CD4-positive, alpha-beta memory T cell (primary cell): Measurements from ENCODE around the gene PLCL1. TPM values are rescaled to one million over a fixed set of nuclear protein-coding genes. Genes with fewer than 3 reads are reported as not detected.

Source experiments
- CTCF ChIA-PET: fragments of 350-600 bp; sonication (Branson Sonifier 250); formaldehyde crosslinking; loops from one replicate; lab custom pipeline; 2021; ENCODE audit warnings: inconsistent platforms; ENCODE audit not compliant: partially characterized antibody; lab: Charles Lee
- POLR2A ChIA-PET: fragments of 350-600 bp; sonication (Branson Sonifier 250); formaldehyde crosslinking; loops from one replicate; lab custom pipeline; 2021; ENCODE audit not compliant: partially characterized antibody; lab: Charles Lee
- DNase-seq, 5 donors: peaks; one replicate each; pipeline versions ENCODE4 v3.0.0 to v3.0.0-alpha.2; 2020 to 2022; ENCODE audit warnings: mixed read lengths in 1 of 5
- H3K27ac ChIP-seq: one replicate; pipeline ENCODE4 v1.7.0; 2013; ENCODE audit warnings: low read depth, low read length
- H3K27me3 ChIP-seq: 2 replicates; pipeline ENCODE4 v1.7.0; 2013; ENCODE audit warnings: mild to moderate bottlenecking, low read length, moderate library complexity; ENCODE audit not compliant: insufficient read depth
- H3K36me3 ChIP-seq: 2 replicates; pipeline ENCODE4 v1.7.0; 2013; ENCODE audit warnings: mild to moderate bottlenecking, low read length, moderate library complexity; ENCODE audit not compliant: insufficient read depth
- H3K4me1 ChIP-seq: 2 replicates; pipeline ENCODE4 v1.7.0; 2013; ENCODE audit warnings: mild to moderate bottlenecking, low read length, moderate library complexity; ENCODE audit not compliant: insufficient read depth
- H3K4me3 ChIP-seq, 2 donors: one replicate each; pipeline ENCODE4 v1.7.0; 2013; ENCODE audit warnings: low read length in 2 of 2, mild to moderate bottlenecking in 1 of 2
- H3K9me3 ChIP-seq, 2 donors: one replicate each; pipeline ENCODE4 v1.7.0; 2013; ENCODE audit warnings: low read length in 2 of 2, control low read depth in 1 of 2; ENCODE audit not compliant: control insufficient read depth in 1 of 2
- H3K27ac Mint-ChIP-seq, 7 donors: one replicate each; pipeline ENCODE4 v1.8.0; 2020 to 2021; ENCODE audit warnings: mixed read lengths in 7 of 7, mild to moderate bottlenecking in 6 of 7, inconsistent platforms in 3 of 7, moderate library complexity in 3 of 7
- H3K27me3 Mint-ChIP-seq, 2 donors: one replicate each; pipeline ENCODE4 v1.8.0; 2020 to 2021; ENCODE audit warnings: mixed read lengths in 2 of 2
- H3K36me3 Mint-ChIP-seq, 2 donors: one replicate each; pipeline ENCODE4 v1.8.0; 2020 to 2021; ENCODE audit warnings: mixed read lengths in 2 of 2, inconsistent platforms in 1 of 2, mild to moderate bottlenecking in 1 of 2
- H3K4me1 Mint-ChIP-seq, 4 donors: one replicate each; pipeline ENCODE4 v1.8.0; 2020 to 2021; ENCODE audit warnings: mixed read lengths in 4 of 4, mild to moderate bottlenecking in 1 of 4
- H3K4me3 Mint-ChIP-seq, 8 donors: one replicate each; pipeline ENCODE4 v1.8.0; 2020 to 2021; ENCODE audit warnings: mixed read lengths in 8 of 8, mild to moderate bottlenecking in 7 of 8, moderate library complexity in 6 of 8, inconsistent platforms in 3 of 8
- H3K9me3 Mint-ChIP-seq, 8 donors: one replicate each; pipeline ENCODE4 v1.8.0; 2020 to 2021; ENCODE audit warnings: mixed read lengths in 8 of 8, mild to moderate bottlenecking in 5 of 8, inconsistent platforms in 3 of 8, moderate library complexity in 1 of 8
- intact Hi-C: fragments of 100-400 bp; cut with micrococcal nuclease; formaldehyde crosslinking; loops from one replicate; pipeline ENCODE4 v1.15.1; 2023
- polyA plus RNA-seq, 2 donors: library from polyadenylated mRNA; unstranded; fragments of 300-500 nt; fragmentation: Illumina TruSeq; gene quantifications; one replicate each; pipeline ENCODE4 v1.2.3, GENCODE V29; 2021
- total RNA-seq, 2 experiments: library from RNA; stranded (reverse); gene quantifications; one replicate each; pipeline ENCODE4 v1.2.3, GENCODE V29; 2021

The PLCL1 gene
- total and polyA plus RNA-seq, 4 experiments from 2014 or later: 5.5 to 17.6 (median 12.4) TPM

DNA sequence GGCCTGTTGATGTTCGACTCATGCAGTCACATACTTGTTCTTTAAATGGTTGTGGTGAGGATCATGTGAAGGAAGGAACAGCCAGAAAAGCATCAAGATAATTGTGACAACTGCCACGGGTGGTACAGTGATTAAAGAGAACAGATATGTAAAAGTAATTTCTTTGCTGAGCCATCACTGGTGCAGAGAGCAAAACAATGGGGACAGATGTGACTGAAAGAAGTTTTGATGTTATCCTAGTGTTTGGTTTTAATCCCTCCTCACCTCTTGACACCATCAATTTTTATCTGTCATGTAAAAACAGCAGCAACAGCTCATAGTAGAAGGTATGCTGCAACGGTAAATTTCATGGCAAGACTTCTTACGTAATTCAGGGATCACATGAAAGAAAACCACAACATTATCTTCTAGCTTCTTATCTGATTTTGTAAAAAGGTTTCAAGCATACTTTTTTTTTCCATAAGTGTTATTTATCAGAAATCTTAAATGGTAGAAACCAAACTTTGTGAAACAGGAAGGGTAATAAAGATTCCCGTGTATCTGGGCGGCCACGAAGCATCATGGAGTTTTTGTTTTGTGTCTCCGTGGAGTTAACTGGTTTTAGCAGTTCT, 65.2 kb downstream of the PLCL1 start:
- Mint-ChIP-seq H3K9me3 (no peaks in the 10 kb centered on the region), H3K4me1 (peaks cover 45 to 61% (median 53%) of the 10 kb centered on the region in 4 donors), H3K27me3 (no peaks in the 10 kb centered on the region), H3K36me3 (no peaks in the 10 kb centered on the region), H3K4me3 (peak overlapping the region; percentile 18 to 86 (median 76)), H3K27ac (peak overlapping the region; percentile 90 to 96 (median 94))
- no peak overlapping the region for H3K4me3 ChIP-seq
- POLR2A ChIA-PET: interaction anchor here (0.9 to 2.0 kb wide), 13 partner anchors 12 to 84 kb away, joined by 3 to 9 read pairs (median 4); partner anchors contain the start of gene PLCL1
- H3K4me1 ChIP-seq: peaks cover 58% of the 10 kb centered on the region
- H3K27me3 ChIP-seq: no peaks in the 10 kb centered on the region
- intact Hi-C loops: loop anchor here (1.0 to 5.0 kb wide), 4 partner anchors 23 to 65 kb away; partner anchors contain the start of gene PLCL1
- peak; percentile 66 to 84 (median 80) for DNase-seq
- no peaks in the 10 kb centered on the region for H3K36me3 ChIP-seq
- peak overlapping the region; percentile 50 for H3K27ac ChIP-seq
- CTCF ChIA-PET: interaction anchor here (1.0 to 1.6 kb wide), 3 partner anchors 9 to 55 kb away, joined by 3 to 6 read pairs (median 3); no protein-coding TSS in a partner anchor
- no peaks in the 10 kb centered on the region for H3K9me3 ChIP-seq

DNA sequence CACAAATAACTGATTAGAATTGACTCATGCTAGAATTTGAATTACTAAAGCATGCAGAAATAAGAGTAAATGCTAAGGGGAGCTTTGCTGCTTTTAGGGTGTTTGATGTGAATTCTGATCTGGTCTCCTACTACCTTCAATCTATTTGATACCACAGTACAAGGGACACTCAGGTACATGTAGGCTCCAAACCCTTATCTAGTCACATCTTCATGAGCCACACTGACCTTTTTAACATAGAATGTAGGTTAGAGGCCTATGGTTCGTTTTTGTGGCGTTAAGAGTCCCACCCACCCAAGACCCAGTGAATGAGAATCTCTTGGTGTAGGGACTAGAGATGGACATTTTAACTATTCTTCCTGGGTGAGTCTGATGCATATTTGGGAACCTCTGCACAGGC, 65.7 kb downstream of the PLCL1 start:
- ChIA-PET CTCF (interaction anchor here (1.1 to 1.6 kb wide), 2 partner anchors 10 to 19 kb away, joined by 3 to 6 read pairs; no protein-coding TSS in a partner anchor), POLR2A (interaction anchor here (0.7 to 2.0 kb wide), 14 partner anchors 9 to 84 kb away, joined by 3 to 9 read pairs (median 4); partner anchors contain the start of gene PLCL1)
- H3K27me3 Mint-ChIP-seq: no peaks in the 10 kb centered on the region
- intact Hi-C loops: loop anchor here (5.0 kb wide), 1 partner anchor 62 kb away; no protein-coding TSS in a partner anchor
- H3K27ac Mint-ChIP-seq: peak overlapping the region; percentile 90 to 96 (median 94)
- peak overlapping the region; percentile 50 for H3K27ac ChIP-seq
- no peaks in the 10 kb centered on the region for H3K9me3 ChIP-seq
- no peak overlapping the region for H3K4me3 ChIP-seq
- no peaks in the 10 kb centered on the region for H3K36me3 ChIP-seq
- H3K9me3 Mint-ChIP-seq: no peaks in the 10 kb centered on the region
- H3K4me1 ChIP-seq: peaks cover 58% of the 10 kb centered on the region
- H3K4me1 Mint-ChIP-seq: peaks cover 45 to 61% (median 53%) of the 10 kb centered on the region in 4 donors
- H3K27me3 ChIP-seq: no peaks in the 10 kb centered on the region
- DNase-seq: peak in 1 of 5 donors; percentile 40
- H3K4me3 Mint-ChIP-seq: peak overlapping the region; percentile 18 to 86 (median 76)
- no peaks in the 10 kb centered on the region for H3K36me3 Mint-ChIP-seq

DNA sequence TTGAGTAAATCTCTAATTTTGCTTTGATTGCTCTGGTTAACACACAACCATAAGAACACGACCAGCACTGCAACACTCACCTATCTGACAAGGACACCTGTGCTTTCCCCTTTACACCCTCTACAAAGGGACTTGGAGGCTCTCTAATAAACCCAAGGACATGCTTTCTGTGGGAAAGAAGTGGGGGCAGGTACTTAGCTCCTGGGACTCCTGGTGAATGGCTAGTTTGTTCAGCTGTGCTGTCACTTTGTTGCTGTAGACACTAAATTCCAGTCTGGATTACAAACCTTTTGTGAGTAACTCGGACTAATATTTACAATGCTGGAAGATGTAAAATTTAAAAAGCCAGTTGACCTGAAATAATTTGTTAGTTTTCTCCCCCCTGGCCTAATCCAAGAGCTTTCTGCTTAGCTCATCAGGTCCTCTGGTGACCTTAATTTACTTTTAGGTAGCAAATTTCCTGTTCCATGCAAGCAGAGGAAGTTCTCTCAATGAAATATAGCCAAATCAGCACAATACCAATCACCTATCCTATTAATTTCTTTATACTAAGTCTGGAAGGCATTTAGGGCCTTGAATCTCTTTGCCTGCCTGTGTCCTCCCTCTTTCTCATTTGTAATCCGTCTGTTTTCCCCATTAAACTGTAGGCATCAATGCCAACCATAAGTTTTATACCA, 67.5 kb downstream of the PLCL1 start:
- Histone ChIP-seq H3K36me3 (no peaks in the 10 kb centered on the region), H3K27ac (no peak overlapping the region), H3K27me3 (no peaks in the 10 kb centered on the region), H3K4me1 (peaks cover 57% of the 10 kb centered on the region), H3K9me3 (no peaks in the 10 kb centered on the region), H3K4me3 (no peak overlapping the region)
- H3K4me3 Mint-ChIP-seq: peak overlapping the region in 3 of 8 donors; percentile 5 to 45 (median 8)
- H3K36me3 Mint-ChIP-seq: no peaks in the 10 kb centered on the region
- H3K27me3 Mint-ChIP-seq: no peaks in the 10 kb centered on the region
- CTCF ChIA-PET: interaction anchor here (0.8 to 1.9 kb wide), 4 partner anchors 14 to 256 kb away, joined by 3 to 5 read pairs (median 3); no protein-coding TSS in a partner anchor
- DNase-seq: no peak
- no peaks in the 10 kb centered on the region for H3K9me3 Mint-ChIP-seq
- H3K27ac Mint-ChIP-seq: peak overlapping the region in 6 of 7 donors; percentile 38 to 94 (median 70)
- intact Hi-C loops: loop anchor here (1.0 to 5.0 kb wide), 2 partner anchors 17 to 60 kb away; no protein-coding TSS in a partner anchor
- POLR2A ChIA-PET: interaction anchor here (1.0 to 1.5 kb wide), 3 partner anchors 20 to 125 kb away, joined by 3 read pairs; no protein-coding TSS in a partner anchor
- H3K4me1 Mint-ChIP-seq: peaks cover 42 to 58% (median 52%) of the 10 kb centered on the region in 4 donors

DNA sequence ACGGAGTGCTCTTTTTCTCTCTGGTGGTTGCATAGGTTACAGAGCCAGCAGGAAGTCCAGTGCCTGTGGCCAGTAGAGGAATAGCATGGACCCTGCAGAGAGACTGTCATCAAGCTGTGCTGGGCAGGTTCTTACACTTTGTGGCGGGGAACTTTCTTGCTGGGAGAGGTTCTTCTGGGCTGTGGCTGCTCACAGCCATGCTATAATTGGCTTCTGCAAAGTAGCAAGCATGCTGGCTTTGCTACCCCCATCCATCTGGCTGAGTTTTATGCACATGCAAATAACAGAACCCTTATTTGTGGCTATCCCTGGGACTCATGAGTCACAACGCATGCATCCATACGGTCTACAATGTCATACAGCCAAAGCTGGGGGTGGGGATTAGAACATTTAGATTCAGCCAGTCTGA, 68.9 kb downstream of the PLCL1 start:
- H3K4me3 ChIP-seq: no peak overlapping the region

DNA sequence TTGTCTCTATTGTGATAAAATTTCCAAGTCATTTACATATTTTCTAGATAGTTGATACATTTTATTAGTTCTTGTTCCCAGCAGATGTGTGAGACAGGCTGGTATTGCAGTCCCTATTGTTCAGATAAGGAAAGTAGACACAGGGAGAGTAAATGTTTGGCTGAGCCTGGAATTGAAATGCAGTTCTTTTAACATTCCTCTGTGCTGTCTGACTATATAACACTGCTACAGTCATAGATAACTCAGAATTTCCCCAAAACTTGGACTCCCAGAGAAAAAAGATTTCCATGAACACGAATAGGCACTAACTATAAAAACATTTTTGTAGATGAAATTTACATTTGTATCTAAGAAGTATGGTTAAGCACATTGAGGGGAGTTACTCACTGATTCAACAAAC, 71.4 kb downstream of the PLCL1 start:
- ChIA-PET CTCF (interaction anchor here (1.5 kb wide), 1 partner anchor 38 kb away, joined by 3 read pairs; no protein-coding TSS in a partner anchor), POLR2A (interaction anchor here (1.2 kb wide), 1 partner anchor 16 kb away, joined by 5 read pairs; no protein-coding TSS in a partner anchor)
- H3K4me1 Mint-ChIP-seq: peaks cover 13 to 35% (median 25%) of the 10 kb centered on the region in 4 donors
- no peaks in the 10 kb centered on the region for H3K36me3 ChIP-seq
- intact Hi-C loops: no loop called here
- H3K27me3 ChIP-seq: no peaks in the 10 kb centered on the region
- peaks cover 20% of the 10 kb centered on the region for H3K4me1 ChIP-seq
- no peaks in the 10 kb centered on the region for H3K36me3 Mint-ChIP-seq
- no peak overlapping the region for H3K27ac Mint-ChIP-seq
- no peaks in the 10 kb centered on the region for H3K27me3 Mint-ChIP-seq
- H3K4me3 Mint-ChIP-seq: no peak overlapping the region
- no peak overlapping the region for H3K4me3 ChIP-seq
- no peaks in the 10 kb centered on the region for H3K9me3 ChIP-seq
- DNase-seq: no peak
- no peak overlapping the region for H3K27ac ChIP-seq
- no peaks in the 10 kb centered on the region for H3K9me3 Mint-ChIP-seq

More for the DNA sequence above, 68.9 kb downstream of the PLCL1 start:
- Histone ChIP-seq H3K9me3 (no peaks in the 10 kb centered on the region), H3K27ac (no peak overlapping the region), H3K36me3 (no peaks in the 10 kb centered on the region), H3K4me1 (peaks cover 43% of the 10 kb centered on the region), H3K27me3 (no peaks in the 10 kb centered on the region)
- Mint-ChIP-seq H3K9me3 (no peaks in the 10 kb centered on the region), H3K27me3 (no peaks in the 10 kb centered on the region), H3K36me3 (no peaks in the 10 kb centered on the region), H3K4me3 (no peak overlapping the region), H3K27ac (no peak overlapping the region), H3K4me1 (peaks cover 30 to 50% (median 42%) of the 10 kb centered on the region in 4 donors)
- no peak for DNase-seq
- ChIA-PET CTCF (no interaction called here), POLR2A (interaction anchor here (1.5 kb wide), 1 partner anchor 124 kb away, joined by 3 read pairs; no protein-coding TSS in a partner anchor)
- intact Hi-C loops: loop anchor here (5.0 kb wide), 1 partner anchor 59 kb away; no protein-coding TSS in a partner anchor

DNA sequence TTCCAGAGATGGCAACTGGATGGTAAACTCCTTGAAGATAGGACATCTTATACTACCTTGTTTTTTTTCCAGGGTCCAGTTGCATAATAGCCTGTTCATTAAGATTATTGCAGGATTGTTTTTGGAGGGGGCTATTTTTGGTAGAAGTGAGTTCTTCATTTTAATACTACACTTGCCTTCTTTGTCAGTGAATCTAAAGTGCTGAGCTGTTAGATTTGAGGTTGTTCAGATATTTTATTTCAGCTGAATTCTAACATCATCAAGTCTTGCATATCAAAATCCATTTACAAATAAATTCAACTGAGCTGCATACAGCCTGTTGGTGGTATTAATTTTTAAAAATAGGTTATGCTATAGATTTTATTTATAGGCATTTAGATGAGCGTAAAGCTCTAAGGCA, 72.1 kb downstream of the PLCL1 start:
- H3K27ac ChIP-seq: no peak overlapping the region
- peaks cover 13% of the 10 kb centered on the region for H3K4me1 ChIP-seq
- no peak overlapping the region for H3K27ac Mint-ChIP-seq
- peaks cover 9 to 27% (median 19%) of the 10 kb centered on the region in 4 donors for H3K4me1 Mint-ChIP-seq
- H3K9me3 Mint-ChIP-seq: no peaks in the 10 kb centered on the region
- no peak overlapping the region for H3K4me3 ChIP-seq
- CTCF ChIA-PET: interaction anchor here (0.7 to 1.5 kb wide), 2 partner anchors 19 to 39 kb away, joined by 3 read pairs; no protein-coding TSS in a partner anchor
- DNase-seq: no peak
- no peaks in the 10 kb centered on the region for H3K36me3 ChIP-seq
- H3K27me3 Mint-ChIP-seq: no peaks in the 10 kb centered on the region
- POLR2A ChIA-PET: no interaction called here
- intact Hi-C loops: no loop called here
- no peaks in the 10 kb centered on the region for H3K27me3 ChIP-seq
- no peaks in the 10 kb centered on the region for H3K36me3 Mint-ChIP-seq
- no peak overlapping the region for H3K4me3 Mint-ChIP-seq
- no peaks in the 10 kb centered on the region for H3K9me3 ChIP-seq
